K562 (cell line): ENCODE data around the gene C1orf167. TPM values are rescaled to one million over a fixed set of nuclear protein-coding genes. Genes with fewer than 3 reads are reported as not detected.

Source experiments
- ATAC-seq: fragments of 200-7000 bp; cut with Tn5 transposase; 3 replicates; pipeline ENCODE4 v1.9.1; 2020; ENCODE audit warnings: moderate library complexity
- BruUV-seq: library from RNA; stranded (reverse); fragments of 400-500 nt; replicated peaks from 2 replicates; lab custom pipeline; 2021; lab: Mats Ljungman, UMichigan
- CTCF ChIA-PET: fragments of 300-600 bp; formaldehyde crosslinking; extraction: SDS; loops from one replicate; lab custom pipeline; 2021; ENCODE audit warnings: low intra/inter-chr PET ratio; lab: Yijun Ruan, JAX
- POLR2A ChIA-PET: fragments of 300-600, 350-650 bp; sonication (Branson Sonifier 250); formaldehyde crosslinking; extraction: SDS; loops from one replicate; lab custom pipeline; 2021; ENCODE audit warnings: antibody characterized with exemption, inconsistent platforms; lab: Yijun Ruan, JAX
- DNase-seq, 4 experiments: peaks; one replicate each; pipeline versions ENCODE4 v3.0.0 to v3.0.0-alpha.2; 2011 to 2018; ENCODE audit warnings: low spot score in 3 of 4, mixed read lengths in 3 of 4; ENCODE audit errors: extremely low read depth in 1 of 4
- FAIRE-seq: peaks from 2 replicates; lab custom pipeline; 2011; peaks lifted over from hg19 to GRCh38; lab: Jason Lieb, UNC
- H2AFZ ChIP-seq: 2 replicates; pipeline ENCODE4 v1.6.0; 2011; ENCODE audit warnings: low read depth, low read length, control low read depth, inconsistent platforms
- H3K27ac ChIP-seq: fragments of 200-600 bp; 3 replicates; pipeline ENCODE4 v1.8.0; 2011; ENCODE audit warnings: low read depth, mild to moderate bottlenecking, control low read depth, inconsistent platforms, low read length, moderate library complexity, mixed read lengths; ENCODE audit errors: extremely low read depth
- H3K27me3 ChIP-seq, 2 experiments: fragments of 300-600 bp in 1 of 2; 2 replicates in 1 of 2; 3 replicates in 1 of 2; pipeline versions ENCODE4 v1.6.0 to v1.8.0; 2011; ENCODE audit warnings: inconsistent platforms in 2 of 2, low read length in 2 of 2, mild to moderate bottlenecking in 1 of 2, mixed read lengths in 1 of 2, moderate library complexity in 1 of 2; ENCODE audit not compliant: control insufficient read depth in 2 of 2, insufficient read depth in 2 of 2
- H3K36me3 ChIP-seq: fragments of 300-600 bp; 3 replicates; pipeline ENCODE4 v1.8.0; 2011; ENCODE audit warnings: mild to moderate bottlenecking, low read length, inconsistent platforms; ENCODE audit not compliant: control insufficient read depth, insufficient read depth
- H3K4me1 ChIP-seq, 2 experiments: fragments of 200-600 bp in 1 of 2; replicated peaks in 1 of 2; 2 replicates in 1 of 2; 3 replicates in 1 of 2; pipeline versions ENCODE4 v1.5.1 to v1.8.0; 2011; ENCODE audit warnings: inconsistent platforms in 2 of 2, low read length in 2 of 2, mild to moderate bottlenecking in 1 of 2, mixed read lengths in 1 of 2, moderate library complexity in 1 of 2; ENCODE audit not compliant: control insufficient read depth in 2 of 2, insufficient read depth in 2 of 2
- H3K4me2 ChIP-seq: 2 replicates; pipeline ENCODE4 v1.6.1; 2011; ENCODE audit warnings: low read length, control low read depth, inconsistent platforms, mixed read lengths; ENCODE audit not compliant: insufficient read depth
- H3K4me3 ChIP-seq: fragments of 200-600 bp; sonication (generic), shearing (Covaris generic); 2 replicates; pipeline ENCODE4 v1.5.1; 2016; ENCODE audit warnings: control low read depth, inconsistent platforms
- H3K79me2 ChIP-seq: fragments of 200-600 bp; 3 replicates; pipeline ENCODE4 v1.8.0; 2011; ENCODE audit warnings: low read length, inconsistent platforms; ENCODE audit not compliant: control insufficient read depth, insufficient read depth
- H3K9ac ChIP-seq, 2 experiments: 2 replicates each; pipeline versions ENCODE4 v1.6.0 to v1.6.1; 2011; ENCODE audit warnings: low read depth in 2 of 2, low read length in 2 of 2, control low read depth in 1 of 2, inconsistent platforms in 1 of 2, mild to moderate bottlenecking in 1 of 2, mixed read lengths in 1 of 2; ENCODE audit not compliant: insufficient read depth in 1 of 2
- H3K9me1 ChIP-seq: one replicate; pipeline ENCODE4 v1.6.0; 2011; ENCODE audit warnings: inconsistent platforms, mild to moderate bottlenecking, low read length, moderate library complexity; ENCODE audit not compliant: control insufficient read depth, insufficient read depth
- H3K9me3 ChIP-seq: replicated peaks from 2 replicates; pipeline ENCODE4 v1.5.1; 2011; ENCODE audit warnings: low read depth, low read length, inconsistent platforms; ENCODE audit not compliant: control insufficient read depth, insufficient read depth
- H4K20me1 ChIP-seq: replicated peaks from 2 replicates; pipeline ENCODE4 v1.6.1; 2011; ENCODE audit warnings: low read length, inconsistent platforms, mixed read lengths; ENCODE audit not compliant: control insufficient read depth, insufficient read depth
- ADNP ChIP-seq: fragments of 200-800 bp; sonication (Bioruptor generic); IDR thresholded peaks from 2 replicates; pipeline ENCODE4 v1.6.1; 2016; ENCODE audit warnings: missing genetic modification characterization, missing compliant biosample characterization
- AFF4 ChIP-seq: sonication (generic); formaldehyde crosslinking; IDR thresholded peaks from 2 replicates; pipeline ENCODE4 v1.8.0; 2023; ENCODE audit warnings: mild to moderate bottlenecking, missing genetic modification reagents
- ATF7 ChIP-seq: fragments of 450-650 bp; IDR thresholded peaks from 2 replicates; pipeline ENCODE4 v1.7.1; 2014; ENCODE audit warnings: mild to moderate bottlenecking, moderate library complexity
- BCOR ChIP-seq: fragments of 450-650 bp; IDR thresholded peaks from 2 replicates; pipeline ENCODE4 v1.6.1; 2016
- CHD4 ChIP-seq: fragments of 200-600 bp; sonication (generic); IDR thresholded peaks from 3 replicates; pipeline ENCODE4 v1.6.1; 2012; ENCODE audit warnings: low read depth, mild to moderate bottlenecking, mixed read lengths, low read length, inconsistent platforms; ENCODE audit not compliant: insufficient read depth, insufficient replicate concordance, poor library complexity, severe bottlenecking
- ERF ChIP-seq: fragments of 450-650 bp; formaldehyde crosslinking; IDR thresholded peaks from 2 replicates; pipeline ENCODE4 v1.4.0; 2020; ENCODE audit warnings: mild to moderate bottlenecking, mixed read lengths
- FOXM1 ChIP-seq, 2 experiments: fragments of 450-650 bp in 1 of 2; sonication (generic) in 1 of 2; formaldehyde crosslinking in 1 of 2; IDR thresholded peaks; 2 replicates each; pipeline versions ENCODE4 v1.6.1 to v1.9.0; 2017 to 2022; ENCODE audit warnings: low read depth in 2 of 2, mild to moderate bottlenecking in 2 of 2, missing genetic modification reagents in 1 of 2, moderate library complexity in 1 of 2
- HDAC2 ChIP-seq: fragments of 450-650 bp; IDR thresholded peaks from 2 replicates; pipeline ENCODE4 v1.6.1; 2016; ENCODE audit warnings: mild to moderate bottlenecking
- KDM1A ChIP-seq, 2 experiments: fragments of 450-650 bp; IDR thresholded peaks; 2 replicates each; pipeline ENCODE4 v1.6.1; 2016; ENCODE audit warnings: mild to moderate bottlenecking in 2 of 2
- RBM25 ChIP-seq: fragments of 200-400 bp; formaldehyde crosslinking; IDR thresholded peaks from 2 replicates; pipeline ENCODE4 v1.6.1; 2018; ENCODE audit warnings: low read length, low read depth, moderate library complexity; ENCODE audit not compliant: severe bottlenecking
- ZFP36 ChIP-seq: fragments of 150-350 bp; IDR thresholded peaks from 2 replicates; pipeline ENCODE4 v1.6.1; 2018; ENCODE audit warnings: low read length, low read depth; ENCODE audit not compliant: partially characterized antibody
- ZNF282 ChIP-seq: sonication (generic); formaldehyde crosslinking; IDR thresholded peaks from 2 replicates; pipeline ENCODE4 v1.8.1; 2023; ENCODE audit warnings: missing genetic modification reagents
- WGBS: fragments of 100-300 bp; shearing (Covaris generic); methylation state at CpG from one replicate; pipeline ENCODE4 v1.1.6; 2016; ENCODE audit warnings: low coverage, mixed read lengths; ENCODE audit not compliant: insufficient coverage; ENCODE audit errors: missing lambda C conversion rate; 5-methylcytosine and 5-hydroxymethylcytosine counted together
- in situ Hi-C: fragments of 300-500 bp; cut with MboI; formaldehyde crosslinking; loops from 4 replicates; pipeline ENCODE4 v1.15.0; 2018; ENCODE audit warnings: inconsistent platforms, mixed read lengths
- intact Hi-C: fragments of 100-400 bp; cut with micrococcal nuclease; formaldehyde crosslinking; loops from 2 replicates; pipeline ENCODE4 v1.14.2; 2022
- polyA plus RNA-seq, 8 experiments: library from polyadenylated mRNA; depleted of rRNA in 4 of 8; stranded (reverse) in 5 of 8; unstranded in 3 of 8; fragments of >200 nt; fragmentation: Nextera tagmentation in 2 of 8; fragmentation: Illumina TruSeq in 1 of 8; extraction: Ambion mirVana in 2 of 8; extraction: Trizol in 1 of 8; gene quantifications; 2 replicates each; pipeline versions ENCODE4 v1.2.1 to v1.2.3, GENCODE V29; 2011 to 2014; ENCODE audit warnings: inconsistent platforms in 1 of 8, missing spikeins in 1 of 8
- total RNA-seq, 7 experiments: library from RNA; depleted of rRNA in 6 of 7; stranded (reverse); fragments of >200 nt in 6 of 7; fragmentation: Illumina TruSeq in 2 of 7; extraction: Trizol in 2 of 7; gene quantifications; 2 replicates each; pipeline versions ENCODE4 v1.2.1 to v1.2.3, GENCODE V29; 2011 to 2021; ENCODE audit warnings: low replicate concordance in 1 of 7
- TF ChIP-seq, protein P1 (sequence below): sonication (generic); formaldehyde crosslinking; IDR thresholded peaks from 2 replicates; pipeline ENCODE4 v1.8.1; 2023; ENCODE audit warnings: mild to moderate bottlenecking, missing genetic modification reagents

The C1orf167 gene
- total and polyA plus RNA-seq, 9 of the 15 experiments (the other 6 are each of a cell fraction or from before 2014, with no cell fraction given): 0.22 to 0.86 (median 0.31) TPM; not detected in 2

DNA sequence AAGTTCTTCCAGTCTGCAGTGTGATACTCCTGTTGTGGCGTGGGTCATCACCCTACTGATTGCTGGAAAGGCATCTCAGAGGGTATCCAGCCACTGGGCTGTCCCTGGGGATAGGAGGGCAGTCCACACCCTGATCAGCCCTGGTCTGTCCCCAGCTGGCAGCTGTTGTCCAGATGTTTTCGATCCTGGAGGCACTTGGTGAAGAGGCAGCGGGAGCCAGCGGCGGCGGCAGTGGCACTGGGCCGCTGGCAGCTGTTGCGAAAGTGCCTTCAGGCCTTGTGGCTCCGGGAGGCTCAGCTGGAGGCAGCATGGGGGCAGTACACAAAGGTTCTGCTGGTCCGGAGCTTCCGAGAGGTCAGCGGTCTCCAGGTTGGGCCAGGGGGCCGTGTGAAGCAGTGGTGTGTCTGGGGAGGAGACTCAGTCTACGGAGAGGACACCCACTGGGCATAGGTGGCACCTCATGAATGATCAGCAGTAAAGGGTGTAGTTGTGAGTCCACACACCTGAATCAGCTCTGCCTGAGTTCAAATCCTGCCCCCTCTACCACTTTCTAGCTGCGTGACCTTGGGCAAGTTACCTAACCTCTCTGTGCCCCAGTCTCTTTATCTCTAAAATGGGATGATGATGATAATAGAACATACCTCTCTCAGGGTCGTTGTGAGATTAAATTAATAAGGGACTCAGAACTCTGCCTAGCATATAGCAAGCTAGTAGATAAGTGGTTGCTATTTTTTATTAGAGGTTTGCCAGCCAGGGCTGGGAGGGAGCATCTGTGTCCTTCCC lies 6.1 kb downstream of the C1orf167 start:
- Histone ChIP-seq H3K9me3 (no peaks in the 10 kb centered on the region), H3K4me1 (peaks cover 5 to 38% of the 10 kb centered on the region in 2 experiments; a peak in 4 of 5 replicates), H4K20me1 (no peaks in the 10 kb centered on the region), H3K9ac (peak overlapping the region in 1 of 2 experiments; percentile 69; a peak in 1 of 4 replicates), H3K9me1 (no peaks in the 10 kb centered on the region), H3K36me3 (no peaks in the 10 kb centered on the region), H3K4me3 (no peak overlapping the region), H3K27me3 (no peaks in the 10 kb centered on the region), H3K79me2 (no peaks in the 10 kb centered on the region), H3K27ac (no peak overlapping the region), H2AFZ (no peak overlapping the region), H3K4me2 (no peak overlapping the region)
- ChIA-PET POLR2A (interaction anchor here (0.9 to 1.6 kb wide), 4 partner anchors 12 to 285 kb away, joined by 3 to 6 read pairs (median 4); no protein-coding TSS in a partner anchor), CTCF (no interaction called here)
- in situ Hi-C loops: no loop called here
- no peak for DNase-seq
- WGBS: 70% methylated on average over 16 of the region's 16 CpGs
- intact Hi-C loops: no loop called here
- TF ChIP-seq ATF7: no peak
- TF ChIP-seq BCOR: peak; percentile 89
- TF ChIP-seq ADNP (tag): 0 out of 2 replicates have a peak, but pooled peaks have one; percentile 54
- TF ChIP-seq, protein P1, sequence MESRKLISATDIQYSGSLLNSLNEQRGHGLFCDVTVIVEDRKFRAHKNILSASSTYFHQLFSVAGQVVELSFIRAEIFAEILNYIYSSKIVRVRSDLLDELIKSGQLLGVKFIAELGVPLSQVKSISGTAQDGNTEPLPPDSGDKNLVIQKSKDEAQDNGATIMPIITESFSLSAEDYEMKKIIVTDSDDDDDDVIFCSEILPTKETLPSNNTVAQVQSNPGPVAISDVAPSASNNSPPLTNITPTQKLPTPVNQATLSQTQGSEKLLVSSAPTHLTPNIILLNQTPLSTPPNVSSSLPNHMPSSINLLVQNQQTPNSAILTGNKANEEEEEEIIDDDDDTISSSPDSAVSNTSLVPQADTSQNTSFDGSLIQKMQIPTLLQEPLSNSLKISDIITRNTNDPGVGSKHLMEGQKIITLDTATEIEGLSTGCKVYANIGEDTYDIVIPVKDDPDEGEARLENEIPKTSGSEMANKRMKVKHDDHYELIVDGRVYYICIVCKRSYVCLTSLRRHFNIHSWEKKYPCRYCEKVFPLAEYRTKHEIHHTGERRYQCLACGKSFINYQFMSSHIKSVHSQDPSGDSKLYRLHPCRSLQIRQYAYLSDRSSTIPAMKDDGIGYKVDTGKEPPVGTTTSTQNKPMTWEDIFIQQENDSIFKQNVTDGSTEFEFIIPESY: 0 out of 2 replicates have a peak, but pooled peaks have one; percentile 58
- peak; percentile 94 for TF ChIP-seq RBM25
- peak; percentile 84 for TF ChIP-seq ZFP36
- no peak for TF ChIP-seq AFF4 (CRISPR knock-in tag)
- peak; percentile 44 to 71 for TF ChIP-seq KDM1A (IDR thresholded peaks at IDR 0.05)
- TF ChIP-seq ERF: no peak
- peak; percentile 71; the same call in 1 of the 2 replicates for TF ChIP-seq HDAC2
- peak; percentile 37 for TF ChIP-seq CHD4
- peak; percentile 19; the same call in 1 of the 2 replicates for TF ChIP-seq ZNF282
- TF ChIP-seq FOXM1 (IDR thresholded peaks at IDR 0.05; ENCODE audit: low read depth): no peak
- TF ChIP-seq FOXM1 (CRISPR knock-in tag; IDR thresholded peaks at IDR 0.05; ENCODE audit: low read depth): no peak
- ATAC-seq: no peak
- no TSS peak for BruUV-seq
- FAIRE-seq: no peak
